Right atrium auricular region (tissue), 2 donors: Measurements from ENCODE around the gene CEP63. TPM values are rescaled to one million over a fixed set of nuclear protein-coding genes. Genes with fewer than 3 reads are reported as not detected.
"Not testable (repeated sequence)": the region's sequence is repeated elsewhere in the genome, so short reads cannot be mapped to it uniquely, and the experiment has no call there.

Experiments
- DNase-seq: peaks from one replicate; pipeline ENCODE4 v3.0.0-alpha.2; 2019; ENCODE audit warnings: low spot score
- H3K27ac ChIP-seq, 2 donors: fragments of 200-600 bp; sonication (generic); 1 replicate in 1 of 2; 2 replicates in 1 of 2; pipeline ENCODE4 v1.5.1; 2016 to 2019
- H3K27me3 ChIP-seq, 2 donors: fragments of 200-600 bp; sonication (generic); one replicate each; pipeline versions ENCODE4 v1.5.1 to v1.6.0; 2017 to 2019
- H3K36me3 ChIP-seq: fragments of 200-600 bp; sonication (generic); one replicate; pipeline ENCODE4 v1.5.1; 2016
- H3K4me1 ChIP-seq, 2 donors: fragments of 200-600 bp; sonication (generic); one replicate each; pipeline versions ENCODE4 v1.5.1 to v1.6.0; 2017 to 2019
- H3K4me3 ChIP-seq, 2 donors: fragments of 200-600 bp; sonication (generic); 1 replicate in 1 of 2; 2 replicates in 1 of 2; pipeline ENCODE4 v1.5.1; 2017 to 2019; ENCODE audit warnings: mild to moderate bottlenecking in 1 of 2, moderate library complexity in 1 of 2
- H3K9me3 ChIP-seq, 2 donors: fragments of 200-600 bp; sonication (generic); one replicate each; pipeline ENCODE4 v1.5.1; 2019
- CTCF ChIP-seq, 2 donors: fragments of 200-600 bp; sonication (generic); IDR thresholded peaks; one replicate each; pipeline ENCODE4 v1.5.1; 2019; ENCODE audit warnings: antibody characterized with exemption in 2 of 2
- total RNA-seq, 2 donors: library from RNA; depleted of rRNA; stranded (reverse); fragments of >200 nt; gene quantifications; one replicate each; pipeline ENCODE4 v1.1.0, GENCODE V29; 2016

CEP63 gene
- total RNA-seq, 2 donors from 2014 or later = 16.1 to 27.8 TPM

GRCh38 chr3:134543113-134543512, 57.3 kb downstream of the CEP63 start:
- H3K4me1 ChIP-seq = no peaks in the 10 kb centered on the region
- H3K27ac ChIP-seq = no peak overlapping the region
- no peak for DNase-seq
- peaks cover 20% of the 10 kb centered on the region for H3K36me3 ChIP-seq
- no peaks in the 10 kb centered on the region for H3K27me3 ChIP-seq
- TF ChIP-seq CTCF (IDR thresholded peaks at IDR 0.05) = no peak
- no peaks in the 10 kb centered on the region for H3K9me3 ChIP-seq
- H3K4me3 ChIP-seq = no peak overlapping the region

- Histone ChIP-seq H3K4me3 (no peak overlapping the region), H3K4me1 (no peaks in the 10 kb centered on the region), H3K36me3 (peaks cover 28% of the 10 kb centered on the region), H3K27me3 (no peaks in the 10 kb centered on the region), H3K27ac (no peak overlapping the region), H3K9me3 (no peaks in the 10 kb centered on the region)
- DNase-seq = no peak
- no peak for TF ChIP-seq CTCF (IDR thresholded peaks at IDR 0.05)
These were observed 58.5 kb downstream of the CEP63 start for GRCh38 chr3:134544316-134544715.

DNA sequence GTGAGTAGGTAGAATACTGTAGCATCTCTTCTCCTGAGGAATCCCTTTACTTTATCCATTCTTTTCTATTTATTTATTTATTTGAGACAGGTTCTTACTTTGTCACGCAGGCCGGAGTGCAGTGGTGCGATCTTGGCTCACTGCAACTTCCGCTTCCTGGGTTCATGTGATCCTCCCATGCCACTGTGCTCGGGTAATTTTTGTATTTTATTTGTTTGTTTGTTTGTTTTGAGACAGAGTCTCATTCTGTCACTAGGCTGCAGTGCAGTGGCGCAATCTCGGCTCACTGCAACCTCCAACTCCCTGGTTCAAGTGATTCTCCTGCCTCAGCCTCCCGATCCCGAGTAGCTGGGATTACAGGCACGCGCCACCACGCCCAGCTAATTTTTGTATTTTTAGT, 58.9 kb downstream of the CEP63 start:
- not testable (repeated sequence) for H3K27ac ChIP-seq, H3K4me3 ChIP-seq, DNase-seq, H3K27me3 ChIP-seq, H3K4me1 ChIP-seq, H3K9me3 ChIP-seq
- H3K36me3 ChIP-seq = peaks cover 33% of the 10 kb centered on the region

DNA sequence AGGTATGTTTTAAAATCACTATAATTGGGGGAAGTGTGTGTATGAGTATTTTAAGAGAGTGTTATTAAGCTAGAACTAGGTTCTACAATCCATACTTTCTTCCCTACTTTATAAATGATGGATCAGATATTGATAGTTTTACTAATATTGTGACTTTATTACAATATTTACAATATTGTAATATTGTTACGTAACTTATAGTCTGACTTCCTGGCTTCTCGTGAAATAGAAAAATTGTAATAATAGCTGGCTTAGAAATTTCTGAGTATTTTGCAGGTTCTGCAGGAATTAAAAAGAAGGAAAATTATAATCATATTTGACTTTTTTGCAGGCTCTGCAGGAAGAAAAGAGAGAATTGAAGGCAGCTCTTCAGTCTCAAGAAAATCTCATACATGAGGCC, 60.0 kb downstream of the CEP63 start:
- no peak overlapping the region for H3K4me3 ChIP-seq
- no peak overlapping the region for H3K27ac ChIP-seq
- peaks cover 43% of the 10 kb centered on the region for H3K36me3 ChIP-seq
- DNase-seq = no peak
- no peaks in the 10 kb centered on the region for H3K4me1 ChIP-seq
- H3K9me3 ChIP-seq = no peaks in the 10 kb centered on the region
- H3K27me3 ChIP-seq = no peaks in the 10 kb centered on the region
- TF ChIP-seq CTCF (IDR thresholded peaks at IDR 0.05) = no peak

DNA sequence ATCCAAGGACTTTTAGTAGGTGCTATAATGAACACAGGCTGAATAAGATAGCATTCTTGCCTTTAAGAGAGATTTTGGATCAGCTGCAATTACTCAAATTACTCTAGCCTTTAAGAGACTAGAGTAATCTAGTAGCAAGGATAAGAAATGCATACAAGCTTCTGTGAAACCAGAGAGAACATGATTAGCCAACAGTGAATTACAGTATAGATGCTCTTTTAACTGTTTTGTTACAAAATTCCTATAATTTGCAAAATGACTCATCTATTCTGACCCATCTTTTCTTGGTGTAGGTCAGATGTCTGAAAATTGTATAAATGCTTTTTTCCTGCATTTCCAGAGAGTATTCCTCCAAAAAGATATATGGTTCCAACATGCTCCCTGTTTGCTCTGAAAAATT, 66.9 kb downstream of the CEP63 start:
- DNase-seq = no peak
- Histone ChIP-seq H3K27ac (no peak overlapping the region), H3K36me3 (peaks cover 50% of the 10 kb centered on the region), H3K27me3 (no peaks in the 10 kb centered on the region), H3K4me1 (no peaks in the 10 kb centered on the region), H3K9me3 (no peaks in the 10 kb centered on the region), H3K4me3 (no peak overlapping the region)
- TF ChIP-seq CTCF (IDR thresholded peaks at IDR 0.05) = no peak

GRCh38 chr3:134559591-134559990, 73.7 kb downstream of the CEP63 start:
- no peaks in the 10 kb centered on the region for H3K9me3 ChIP-seq
- H3K27ac ChIP-seq = no peak overlapping the region
- H3K27me3 ChIP-seq = no peaks in the 10 kb centered on the region
- no peaks in the 10 kb centered on the region for H3K4me1 ChIP-seq
- TF ChIP-seq CTCF (IDR thresholded peaks at IDR 0.05) = no peak
- H3K36me3 ChIP-seq = peaks cover 11% of the 10 kb centered on the region
- no peak overlapping the region for H3K4me3 ChIP-seq
- no peak for DNase-seq
